Right lung (tissue), 5 donors: ENCODE measurements around the gene SPI1. TPM values are rescaled to one million over a fixed set of nuclear protein-coding genes. Genes with fewer than 3 reads are reported as not detected.

ENCODE experiments used
- DNase-seq, 2 donors: peaks; one replicate each; pipeline ENCODE4 v3.0.0-alpha.2; 2013
- polyA plus RNA-seq, 5 donors: library from polyadenylated mRNA; unstranded; fragments of 120-200 nt; gene quantifications; one replicate each; pipeline versions ENCODE4 v1.2.1 to v1.2.3, GENCODE V29; 2013; ENCODE audit warnings: inconsistent platforms in 1 of 5, low replicate concordance in 1 of 5; ENCODE audit not compliant: insufficient read length in 5 of 5, insufficient read depth in 1 of 5

The SPI1 gene
- polyA plus RNA-seq, 5 donors = 4.0 to 8.8 (median 5.2) TPM

GRCh38 chr11:47407746-47408590 is 29.6 kb upstream of the SPI1 start, which contains the start of gene SLC39A13:
SLC39A13 (plus strand) TSS chr11:47408590; CDS start chr11:47410095, 1,505 bp downstream.
- peak; percentile 95 to 96 for DNase-seq

- DNase-seq = no peak
Observed at GRCh38 chr11:47406896-47407745, 28.8 kb upstream of the SPI1 start.

GRCh38 chr11:47403571-47403970 is 25.2 kb upstream of the SPI1 start:
- DNase-seq = no peak

GRCh38 chr11:47403135-47403534 is 24.8 kb upstream of the SPI1 start:
- DNase-seq = no peak

- no peak for DNase-seq
Observed at GRCh38 chr11:47400768-47401279, 22.5 kb upstream of the SPI1 start.

GRCh38 chr11:47399860-47400767 is 21.8 kb upstream of the SPI1 start:
- no peak for DNase-seq

GRCh38 chr11:47398551-47398950 is 20.2 kb upstream of the SPI1 start:
- no peak for DNase-seq

- DNase-seq = no peak
Observed at GRCh38 chr11:47398011-47398410, 19.7 kb upstream of the SPI1 start.

GRCh38 chr11:47396049-47396320 is 17.6 kb upstream of the SPI1 start:
- no peak for DNase-seq

GRCh38 chr11:47395223-47396048 is 17.1 kb upstream of the SPI1 start:
- DNase-seq = no peak

- DNase-seq = no peak
Observed at GRCh38 chr11:47394322-47395222, 16.2 kb upstream of the SPI1 start.

GRCh38 chr11:47394050-47394321 is 15.6 kb upstream of the SPI1 start:
- DNase-seq = no peak

- no peak for DNase-seq
Observed at GRCh38 chr11:47393163-47394049, 15.1 kb upstream of the SPI1 start.

- DNase-seq = no peak
Observed at GRCh38 chr11:47392546-47393162, 14.3 kb upstream of the SPI1 start.

- DNase-seq = no peak
Observed at GRCh38 chr11:47391711-47392432, 13.5 kb upstream of the SPI1 start.

- no peak for DNase-seq
Observed at GRCh38 chr11:47391077-47391583, 12.8 kb upstream of the SPI1 start.

GRCh38 chr11:47390422-47390760 is 12.0 kb upstream of the SPI1 start:
- no peak for DNase-seq
